ENCODE results near the gene ARL4A. TPM values are rescaled to one million over a fixed set of nuclear protein-coding genes. Genes with fewer than 3 reads are reported as not detected.

Gene ARL4A
- total and polyA plus RNA-seq, 2 donors (not counting 3 experiments of a cell fraction or from before 2014, with no cell fraction given): 34.1 to 43.2 TPM

GRCh38 chr7:12716134-12716681, 28.8 kb downstream of the ARL4A start:
- TF ChIP-seq JUN (IDR thresholded peaks at IDR 0.05; ENCODE audit: borderline replicate concordance, insufficient read depth, insufficient read length, low read depth): no peak
- TF ChIP-seq, protein P1, sequence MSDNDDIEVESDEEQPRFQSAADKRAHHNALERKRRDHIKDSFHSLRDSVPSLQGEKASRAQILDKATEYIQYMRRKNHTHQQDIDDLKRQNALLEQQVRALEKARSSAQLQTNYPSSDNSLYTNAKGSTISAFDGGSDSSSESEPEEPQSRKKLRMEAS (IDR thresholded peaks at IDR 0.05; ENCODE audit: insufficient read depth, insufficient read length): no peak
- TF ChIP-seq POLR2AphosphoS5 (IDR thresholded peaks at IDR 0.05; ENCODE audit: insufficient read depth, low read depth, low read length): no peak
- no peak for TF ChIP-seq CTCF (IDR thresholded peaks at IDR 0.05; ENCODE audit: extremely low read depth in 1 of 2, insufficient read depth in 1 of 2, low read depth in 1 of 2, low read length in 2 of 2)
- no peak for TF ChIP-seq POLR2A (IDR thresholded peaks at IDR 0.05; ENCODE audit: low read depth, low read length)
- no peak for TF ChIP-seq FOS (IDR thresholded peaks at IDR 0.05; ENCODE audit: borderline replicate concordance, insufficient read depth, low read length)
- TF ChIP-seq EZH2 (IDR thresholded peaks at IDR 0.05; ENCODE audit: borderline replicate concordance, low read depth, low read length, severe bottlenecking): no peak
- TF ChIP-seq MYC (IDR thresholded peaks at IDR 0.05; ENCODE audit: low read depth, low read length): no peak
- TF ChIP-seq GATA2 (IDR thresholded peaks at IDR 0.05; ENCODE audit: insufficient read depth, insufficient read length, low read depth, low read length): no peak
- Histone ChIP-seq H2AFZ (ENCODE audit: low read depth, low read length) (peak overlapping the region; percentile 63), H3K4me3 (replicated peaks in 1 of 3; ENCODE audit: insufficient read depth in 1 of 3, low read depth in 1 of 3, low read length in 3 of 3) (no peak overlapping the region), H3K79me2 (ENCODE audit: control insufficient read depth, insufficient read depth, low read length) (no peaks in the 10 kb centered on the region), H3K4me2 (ENCODE audit: insufficient read depth, low read length) (peak overlapping the region; percentile 33), H3K27ac (ENCODE audit: insufficient read depth, low read depth, low read length) (peak overlapping the region; percentile 40), H4K20me1 (replicated peaks; ENCODE audit: control insufficient read depth, extremely low read depth, insufficient read depth, low read length) (no peaks in the 10 kb centered on the region), H3K9me1 (replicated peaks; ENCODE audit: control insufficient read depth, extremely low read depth, insufficient read depth, low read length) (no peaks in the 10 kb centered on the region), H3K36me3 (ENCODE audit: control insufficient read depth in 2 of 2, extremely low read depth in 1 of 2, insufficient read depth in 2 of 2, low read length in 2 of 2) (no peaks in the 10 kb centered on the region), H3K27me3 (ENCODE audit: control insufficient read depth in 2 of 2, insufficient read depth in 2 of 2, low read length in 2 of 2) (no peaks in the 10 kb centered on the region), H3K4me1 (ENCODE audit: control insufficient read depth, extremely low read depth, insufficient read depth, low read length) (peaks cover 39% of the 10 kb centered on the region), H3K9me3 (replicated peaks; ENCODE audit: control insufficient read depth, insufficient read depth, low read length) (no peaks in the 10 kb centered on the region), H3K9ac (replicated peaks; ENCODE audit: extremely low read depth, insufficient read depth, low read length) (peak overlapping the region; percentile 32)
- intact Hi-C loops (cut with micrococcal nuclease): no loop called here
- no peak for DNase-seq (ENCODE audit: low read depth, low spot score)
- ChIA-PET POLR2A (interaction anchor here (0.6 to 2.3 kb wide), 3 partner anchors 13 to 33 kb away, joined by 5 to 19 read pairs (median 8); partner anchors contain the start of gene ARL4A), CTCF (interaction anchor here (0.6 to 5.3 kb wide), 12 partner anchors 10 to 401 kb away, joined by 3 to 53 read pairs (median 4); partner anchors contain the start of gene ARL4A)
- BruUV-seq (replicated peaks): TSS peak; percentile 85
- FAIRE-seq: no peak
- dilution Hi-C loops (cut with MboI; ENCODE audit: extremely low pct_ligation_motif_present, low sequenced_read_pairs): no loop called here
